Posterior cingulate gyrus (tissue), 11 donors: ENCODE data around the gene GPR183.
A peak's percentile ranks its signal among the peaks of the same experiment; 100 is the strongest.

Source experiments
- DNase-seq, 10 donors: peaks; one replicate each; pipeline versions ENCODE4 v3.0.0 to v3.0.0-alpha.2; 2020 to 2021; ENCODE audit warnings: mixed read lengths in 3 of 10
- intact Hi-C: fragments of 100-400 bp; cut with DNase I; formaldehyde crosslinking; loops from one replicate; pipeline ENCODE4 v1.15.1; 2023

GPR183 gene, protein sequence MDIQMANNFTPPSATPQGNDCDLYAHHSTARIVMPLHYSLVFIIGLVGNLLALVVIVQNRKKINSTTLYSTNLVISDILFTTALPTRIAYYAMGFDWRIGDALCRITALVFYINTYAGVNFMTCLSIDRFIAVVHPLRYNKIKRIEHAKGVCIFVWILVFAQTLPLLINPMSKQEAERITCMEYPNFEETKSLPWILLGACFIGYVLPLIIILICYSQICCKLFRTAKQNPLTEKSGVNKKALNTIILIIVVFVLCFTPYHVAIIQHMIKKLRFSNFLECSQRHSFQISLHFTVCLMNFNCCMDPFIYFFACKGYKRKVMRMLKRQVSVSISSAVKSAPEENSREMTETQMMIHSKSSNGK

GRCh38 chr13:99307247-99307646 is at the start of gene GPR183:
Gene GPR183 (minus strand): TSS chr13:99307399. CDS start chr13:99296145, 11,254 bp downstream.
- DNase-seq, result no peak
- intact Hi-C loops, result no loop called here

- DNase-seq, result peak in 1 of 10 donors; percentile 75
- intact Hi-C loops, result no loop called here
Observed at GRCh38 chr13:99356262-99357091, 49.3 kb upstream of the GPR183 start.

DNA sequence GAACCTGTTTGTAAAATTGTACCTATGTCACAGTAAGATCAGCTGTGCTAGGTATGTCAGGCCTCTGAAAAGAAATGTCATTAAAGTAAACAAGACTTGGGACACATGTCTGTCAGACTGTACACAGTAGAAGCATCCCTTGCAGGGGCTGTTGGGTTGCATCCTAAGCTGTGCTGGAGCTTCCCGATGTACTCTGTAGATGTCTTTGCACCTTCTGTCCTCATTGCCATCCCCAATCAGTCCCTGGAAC is 48.7 kb upstream of the GPR183 start:
- intact Hi-C loops, result no loop called here
- no peak for DNase-seq

DNA sequence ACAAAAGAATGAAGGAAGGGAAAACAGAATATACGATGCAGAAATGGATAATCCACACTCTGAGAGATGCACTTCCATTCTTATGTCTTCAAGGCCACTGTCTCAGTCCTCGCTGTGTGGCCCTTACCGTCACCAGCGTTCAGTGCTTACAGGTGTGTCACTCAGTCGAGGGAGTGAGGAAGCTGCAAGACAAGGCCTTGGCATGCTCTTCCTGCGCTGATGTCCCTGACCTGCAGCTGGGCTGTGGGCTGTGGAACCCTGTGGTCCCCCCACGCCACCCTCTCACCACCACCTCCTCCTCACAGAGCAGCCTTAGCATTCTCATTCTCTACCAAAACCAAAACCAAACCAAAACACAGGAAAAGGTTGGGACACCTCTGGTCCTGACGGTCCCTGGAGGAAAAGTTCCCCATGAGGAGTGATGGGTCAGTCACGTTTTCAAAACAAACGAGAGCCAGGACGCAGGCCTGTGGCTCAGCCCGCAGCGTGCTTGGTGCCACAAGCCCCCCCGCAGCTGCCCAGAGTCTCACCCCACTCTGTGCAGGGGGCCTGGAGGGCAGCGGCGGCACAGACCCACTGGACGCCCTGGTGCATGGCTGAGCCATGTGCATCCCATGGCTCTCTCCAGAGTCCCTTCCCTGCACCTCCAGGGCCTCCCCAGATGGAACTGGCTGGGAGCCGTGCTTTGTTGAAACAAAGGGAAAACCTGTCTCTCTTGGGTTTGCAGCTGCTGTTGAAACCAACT is 48.2 kb upstream of the GPR183 start:
- peak in 1 of 10 donors; percentile 63 for DNase-seq
- intact Hi-C loops, result no loop called here

DNA sequence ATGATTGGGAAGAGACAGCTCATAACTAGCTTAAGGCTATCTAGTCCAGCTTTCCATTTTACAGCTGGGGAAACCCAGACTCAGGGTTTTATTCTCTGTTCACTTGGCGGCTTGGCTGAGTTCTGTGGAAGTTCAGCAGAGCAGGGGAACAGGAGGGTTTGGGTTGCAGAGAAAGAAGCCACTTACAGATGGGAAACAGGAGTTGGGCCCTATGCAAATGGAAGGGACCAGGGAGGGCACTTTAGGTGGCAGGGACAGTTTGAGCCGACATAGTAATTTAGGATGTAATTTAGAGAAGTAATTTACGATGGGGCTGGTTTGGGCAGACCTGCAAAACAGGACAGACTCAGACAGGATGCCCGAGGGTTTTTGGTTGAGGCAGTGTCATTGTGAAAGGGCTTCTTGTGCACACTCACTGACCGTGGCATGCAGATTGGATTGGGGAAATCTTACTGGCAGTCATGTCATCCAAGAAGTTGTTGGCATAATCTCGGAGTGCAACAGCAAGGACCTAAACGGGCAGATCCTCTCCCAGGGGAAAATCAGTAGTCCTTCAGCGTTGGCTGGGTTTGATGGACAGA is 47.3 kb upstream of the GPR183 start:
- no peak for DNase-seq
- intact Hi-C loops, result no loop called here

DNA sequence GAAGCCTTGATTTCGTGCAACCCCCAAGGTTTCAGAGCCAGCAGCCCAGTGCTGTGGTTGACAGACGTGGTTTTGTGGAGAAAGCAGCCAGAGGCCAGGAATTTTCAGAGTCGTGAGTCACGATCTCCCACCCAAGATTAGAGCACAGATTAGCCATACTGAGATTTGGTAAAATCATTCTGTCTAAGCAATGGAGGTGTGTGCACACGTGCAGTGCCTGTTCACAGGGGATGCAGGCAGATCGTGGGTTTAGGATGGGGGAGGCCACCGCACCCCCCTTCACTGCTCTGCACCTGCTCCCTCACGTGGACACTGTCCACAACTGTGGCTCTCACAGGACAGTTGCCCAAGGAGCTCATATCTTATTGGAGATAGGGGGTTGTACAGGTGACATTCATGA is 46.6 kb upstream of the GPR183 start:
- intact Hi-C loops, result no loop called here
- DNase-seq, result no peak

DNA sequence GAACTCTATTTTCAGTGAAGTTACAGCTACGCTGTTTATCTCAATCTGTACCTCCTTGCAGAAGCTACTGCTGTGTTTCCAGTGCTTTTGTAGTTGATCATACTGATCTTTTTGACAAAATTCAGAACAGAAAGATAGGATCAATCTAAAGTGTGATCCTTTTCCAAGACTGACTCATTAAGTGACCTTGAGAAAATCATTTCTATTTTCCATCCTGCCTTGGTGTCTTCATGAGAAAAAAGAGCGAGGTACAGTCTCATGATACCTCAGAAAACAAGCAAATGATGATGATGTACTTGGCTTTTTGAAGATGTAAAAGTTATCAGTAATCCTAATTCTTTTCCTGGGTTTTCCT is 46.0 kb upstream of the GPR183 start:
- DNase-seq, result no peak
- intact Hi-C loops, result no loop called here

DNA sequence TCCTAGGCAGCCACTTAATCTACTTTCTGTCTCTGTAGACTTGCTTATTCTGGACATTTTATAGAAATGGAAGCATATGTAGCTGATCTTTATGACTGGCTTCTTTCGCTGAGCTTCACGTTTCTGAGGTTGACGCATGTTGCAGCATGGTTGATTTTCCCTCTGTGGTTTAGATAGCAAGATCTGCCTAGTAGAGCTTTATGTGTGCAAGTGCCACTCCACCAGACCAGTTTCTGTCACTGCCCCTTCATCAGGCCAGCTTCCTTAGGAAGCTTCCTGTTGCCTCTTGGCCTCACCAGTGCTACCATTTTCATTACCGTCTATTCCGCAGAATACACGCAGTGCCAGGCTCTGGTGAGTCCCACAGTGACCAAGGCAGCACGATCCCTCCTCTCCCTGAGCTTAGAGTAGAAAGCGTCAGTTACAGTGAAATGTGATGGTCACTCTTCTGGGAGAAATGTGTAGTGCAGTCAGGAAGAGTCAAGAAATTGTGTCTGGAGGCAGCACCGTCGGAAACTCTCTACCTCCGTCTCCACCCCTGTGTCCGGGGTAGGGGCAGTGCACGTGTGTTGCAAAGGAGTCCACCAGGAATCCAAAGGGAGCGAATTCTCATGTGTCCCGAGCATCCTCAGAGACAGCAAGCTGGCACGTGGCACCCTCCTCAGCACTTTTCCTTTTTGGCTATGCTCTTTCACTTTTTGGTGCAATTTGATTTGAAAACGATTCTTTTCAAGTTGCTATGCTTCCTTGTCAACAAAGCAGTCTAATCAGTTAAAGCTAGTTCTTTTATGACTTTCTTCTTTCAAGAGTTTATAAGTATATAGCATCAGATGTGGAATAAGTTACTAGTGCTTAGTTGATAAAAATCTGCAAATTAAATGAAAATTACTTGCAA is 45.4 kb upstream of the GPR183 start:
- intact Hi-C loops, result no loop called here
- DNase-seq, result no peak

DNA sequence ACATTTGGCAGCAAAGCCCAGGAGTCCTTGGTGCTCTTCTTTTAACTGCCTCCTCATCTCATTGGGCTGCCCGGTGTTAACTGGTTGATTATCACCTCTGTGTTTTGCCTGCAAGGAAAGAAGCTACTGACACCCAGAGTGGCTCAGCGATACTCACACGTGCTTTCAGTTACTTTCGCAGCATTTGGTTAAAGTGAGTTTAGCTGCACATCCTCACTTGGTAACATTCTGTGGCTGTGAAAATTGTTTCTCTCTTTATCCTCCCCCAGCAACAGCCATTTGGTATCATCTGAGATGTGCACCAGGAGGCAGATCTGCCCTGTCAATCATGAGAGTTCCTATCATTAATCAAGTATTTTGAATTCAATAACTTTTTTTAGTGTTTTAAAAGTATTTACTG is 44.6 kb upstream of the GPR183 start:
- intact Hi-C loops, result no loop called here

GRCh38 chr13:99350191-99350590 is 43.0 kb upstream of the GPR183 start:
- DNase-seq, result no peak
- intact Hi-C loops, result no loop called here

More for the DNA sequence above, 44.6 kb upstream of the GPR183 start:
- no peak for DNase-seq

GRCh38 chr13:99347911-99348451 is 40.8 kb upstream of the GPR183 start:
- intact Hi-C loops, result no loop called here
- peak in 7 of 10 donors; percentile 28 to 90 (median 54) for DNase-seq

DNA sequence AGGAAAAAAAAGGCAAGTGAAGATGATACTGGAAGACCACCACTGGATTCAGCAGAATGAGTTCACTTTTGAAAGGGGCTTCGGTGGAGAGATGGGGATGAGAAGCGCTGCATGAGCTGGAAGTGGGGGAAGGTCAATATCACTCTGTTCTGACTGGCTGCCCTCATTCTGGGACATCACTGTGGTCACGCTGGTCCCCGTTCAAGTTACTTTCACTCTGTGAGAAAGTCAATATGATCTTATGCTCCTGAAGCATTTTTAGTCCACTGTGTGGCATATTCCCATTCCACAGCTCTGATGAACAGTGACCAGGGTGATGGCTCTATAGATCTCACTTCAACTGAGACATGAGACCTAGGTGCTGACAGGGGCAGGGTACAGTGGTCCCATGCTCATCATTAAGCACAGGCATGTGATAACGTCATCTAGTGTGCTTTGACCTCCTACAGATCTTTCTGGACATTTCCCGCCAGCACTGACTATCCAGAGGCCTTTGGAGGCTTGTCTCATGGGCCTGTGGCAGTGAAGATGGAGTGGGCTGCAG is 40.2 kb upstream of the GPR183 start:
- intact Hi-C loops, result no loop called here
- DNase-seq, result no peak

- DNase-seq, result no peak
- intact Hi-C loops, result no loop called here
Observed at GRCh38 chr13:99346335-99347042, 39.3 kb upstream of the GPR183 start.

- no peak for DNase-seq
- intact Hi-C loops, result no loop called here
Observed at GRCh38 chr13:99345345-99345744, 38.1 kb upstream of the GPR183 start.

GRCh38 chr13:99344610-99345208 is 37.5 kb upstream of the GPR183 start:
- intact Hi-C loops, result no loop called here
- no peak for DNase-seq

GRCh38 chr13:99342723-99343315 is 35.6 kb upstream of the GPR183 start:
- no peak for DNase-seq
- intact Hi-C loops, result no loop called here

DNA sequence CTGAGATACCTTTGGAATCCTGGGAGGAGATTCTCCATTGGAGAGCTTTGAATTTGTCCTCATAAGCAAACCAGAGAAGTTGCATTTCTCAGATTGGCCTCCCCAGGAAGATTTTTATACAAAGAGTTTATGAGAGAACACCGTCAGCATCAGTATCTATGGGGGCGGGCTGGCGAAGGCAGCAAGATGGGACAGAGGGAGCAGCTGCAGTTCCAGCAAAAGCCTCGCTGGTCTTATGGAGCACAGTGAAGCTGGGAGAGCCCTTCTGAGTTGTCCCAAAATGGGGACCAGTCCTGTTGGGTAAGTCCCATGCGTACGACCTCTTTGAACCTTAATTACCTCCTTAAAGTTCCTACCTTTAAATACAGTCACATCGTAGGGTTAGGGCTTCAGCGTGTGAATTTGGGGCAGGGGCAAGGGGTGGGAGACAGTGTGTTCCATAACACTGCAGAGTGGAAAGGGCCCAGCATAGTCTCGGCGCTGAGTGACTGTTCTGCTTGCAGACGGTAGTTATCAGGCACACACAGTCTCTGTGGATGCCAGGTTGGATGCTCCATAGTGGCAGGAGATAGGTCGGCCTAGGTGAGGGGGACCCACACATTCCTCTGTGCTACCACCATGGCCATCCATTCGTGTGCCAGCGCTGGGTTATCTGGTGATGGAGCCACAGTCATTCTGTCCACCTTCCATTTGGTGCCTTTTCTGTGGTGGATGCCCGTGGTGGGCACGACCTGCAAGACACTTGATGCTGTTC is 34.9 kb upstream of the GPR183 start:
- intact Hi-C loops, result no loop called here
- peak in 3 of 10 donors; percentile 35 to 87 (median 87) for DNase-seq
